Hypothalamus (tissue), 51 donors: ENCODE measurements around the gene HOXD8.

ENCODE experiments used
- DNase-seq, 51 donors: peaks; one replicate each; lab custom pipeline; 2025; lab: John Stamatoyannopoulos, UW

The HOXD8 gene

DNA sequence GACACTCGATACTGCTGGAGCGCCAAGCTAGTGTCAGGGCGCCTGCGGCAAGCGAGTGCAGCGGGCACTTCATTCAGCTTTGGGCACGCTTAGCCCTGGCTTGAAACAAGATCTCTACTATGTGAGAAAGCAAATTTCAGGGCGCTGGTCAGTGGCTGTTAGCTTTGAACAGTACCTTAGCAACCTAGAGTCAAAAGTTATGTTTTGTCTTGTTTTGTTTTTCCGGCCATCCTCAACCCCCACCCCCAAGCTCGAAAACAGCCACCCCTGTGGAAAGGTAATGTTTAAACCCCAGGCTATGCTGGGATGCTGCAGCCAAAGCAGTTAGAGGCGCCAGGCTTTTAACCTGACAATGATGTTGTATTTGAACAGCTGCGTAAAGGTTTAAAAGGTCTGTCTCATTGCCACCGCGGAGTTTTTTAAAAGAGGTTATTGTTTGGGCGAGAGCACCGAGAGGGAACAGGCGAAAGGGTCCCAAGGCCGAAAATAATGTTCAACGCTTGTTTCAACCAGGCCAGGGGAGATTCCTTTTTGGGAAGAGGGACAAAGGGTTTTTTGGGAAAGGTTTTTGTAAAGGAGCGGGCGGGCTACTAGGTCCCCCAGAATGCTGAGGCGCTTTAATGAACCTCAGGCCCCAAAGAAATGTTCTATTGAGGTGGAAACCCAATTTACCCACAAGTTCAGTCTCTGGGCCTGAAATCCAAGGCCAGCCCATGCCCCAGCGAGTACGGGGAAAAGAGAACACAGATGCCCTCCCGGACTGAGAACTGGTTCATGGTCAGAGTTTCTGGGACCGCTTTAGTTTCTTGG lies 15.2 kb upstream of the HOXD8 start:
- no peak for DNase-seq

DNA sequence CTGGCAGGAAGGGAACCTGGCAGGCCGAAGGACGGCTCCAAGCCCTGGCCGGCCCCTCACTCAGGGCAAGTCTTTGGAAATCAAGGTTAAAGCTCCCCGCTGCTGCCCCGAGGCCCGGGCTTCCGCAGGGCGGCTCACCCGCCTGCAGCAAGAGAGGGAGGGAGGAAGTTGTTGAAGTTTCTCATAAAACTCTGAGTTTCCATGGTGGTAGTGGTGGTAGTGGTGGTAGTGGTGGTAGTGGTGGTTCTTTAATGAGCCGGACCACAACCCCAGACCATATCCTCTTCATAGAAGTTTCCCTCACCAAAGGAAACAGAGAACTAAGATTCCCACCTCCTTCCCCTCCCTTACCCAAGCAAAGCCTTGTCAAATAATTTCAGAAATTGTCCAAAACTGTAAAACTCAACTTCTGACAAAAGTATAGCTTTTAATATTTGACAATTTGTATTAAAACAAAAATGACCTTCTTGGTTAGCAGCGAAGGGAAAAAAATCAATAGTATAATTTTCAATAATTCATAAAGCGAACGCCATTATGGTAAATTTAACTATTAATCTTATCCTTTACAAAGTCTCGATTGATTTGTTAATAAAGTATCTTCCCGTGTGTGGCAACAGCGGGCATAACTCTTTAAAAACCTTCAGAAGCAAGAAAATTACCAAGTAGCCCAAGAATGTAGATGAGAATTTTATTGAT lies 14.4 kb upstream of the HOXD8 start:
- no peak for DNase-seq

DNA sequence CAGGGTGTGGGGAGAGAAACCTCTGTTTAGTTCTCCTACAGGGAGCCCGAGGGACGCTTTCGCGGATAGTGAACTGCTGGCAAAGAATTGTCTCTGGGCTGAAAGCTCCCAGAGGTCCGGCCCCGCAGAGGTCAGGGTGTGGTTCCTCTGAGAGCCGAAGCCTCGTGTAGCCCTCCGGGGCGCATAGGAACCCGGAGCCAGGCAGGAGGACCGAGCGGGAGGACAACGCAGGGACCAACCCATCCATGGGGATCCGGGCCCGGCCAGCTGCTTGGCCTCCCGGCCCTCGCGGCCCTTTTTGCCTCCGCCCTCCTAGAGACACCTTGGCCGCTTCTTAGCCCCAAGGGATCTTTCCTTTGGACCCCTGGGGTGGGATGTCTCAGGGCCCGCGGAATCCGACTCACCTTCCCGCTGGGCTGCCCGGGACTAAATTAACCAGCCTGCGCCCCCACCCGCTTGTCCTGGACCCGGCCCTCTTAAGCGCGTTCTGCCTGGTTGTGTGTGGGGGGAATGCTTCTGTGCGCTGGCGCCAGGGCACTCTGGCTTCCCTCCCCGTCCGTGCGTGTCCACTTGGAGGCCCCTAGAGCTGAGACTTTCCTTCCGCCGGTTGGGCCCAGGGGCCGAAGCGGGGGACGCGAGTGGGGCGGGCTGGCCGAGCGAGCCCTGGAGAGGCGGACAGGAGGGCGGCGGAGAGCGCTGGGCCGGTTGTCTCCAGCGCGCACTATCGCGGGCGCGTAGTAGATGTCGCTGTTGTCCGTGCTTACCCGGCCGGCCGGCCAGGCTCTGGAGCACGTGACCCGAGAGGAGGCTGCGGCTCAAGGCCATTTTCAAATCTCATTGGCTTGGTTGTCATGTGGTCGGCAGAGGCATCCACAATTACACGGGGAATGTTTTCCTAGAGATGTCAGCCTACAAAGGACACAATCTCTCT lies 13.4 kb upstream of the HOXD8 start, which contains the start of gene HOXD10:
Gene HOXD10 (plus strand): TSS at position 896 of the 931 bp plus-strand sequence. CDS start 56 bp downstream, outside the sequence.
- DNase-seq: no peak

DNA sequence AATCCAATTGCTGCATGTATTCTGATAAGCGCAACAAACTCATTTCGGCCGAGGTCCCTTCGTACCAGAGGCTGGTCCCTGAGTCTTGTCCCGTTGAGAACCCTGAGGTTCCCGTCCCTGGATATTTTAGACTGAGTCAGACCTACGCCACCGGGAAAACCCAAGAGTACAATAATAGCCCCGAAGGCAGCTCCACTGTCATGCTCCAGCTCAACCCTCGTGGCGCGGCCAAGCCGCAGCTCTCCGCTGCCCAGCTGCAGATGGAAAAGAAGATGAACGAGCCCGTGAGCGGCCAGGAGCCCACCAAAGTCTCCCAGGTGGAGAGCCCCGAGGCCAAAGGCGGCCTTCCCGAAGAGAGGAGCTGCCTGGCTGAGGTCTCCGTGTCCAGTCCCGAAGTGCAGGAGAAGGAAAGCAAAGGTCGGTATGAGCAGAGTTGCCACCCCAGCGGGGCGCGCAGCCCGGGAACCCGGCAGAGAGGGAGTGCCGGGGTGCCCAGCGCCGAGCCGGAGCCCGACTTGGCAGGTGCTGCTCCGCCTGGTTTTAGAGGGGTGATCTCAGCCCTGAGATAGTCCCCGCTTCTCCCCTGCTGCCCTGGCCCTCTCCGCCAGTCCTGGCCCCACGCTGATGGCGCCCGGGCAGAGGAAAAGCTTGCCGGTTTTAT lies 12.2 kb upstream of the HOXD8 start:
- DNase-seq: no peak

DNA sequence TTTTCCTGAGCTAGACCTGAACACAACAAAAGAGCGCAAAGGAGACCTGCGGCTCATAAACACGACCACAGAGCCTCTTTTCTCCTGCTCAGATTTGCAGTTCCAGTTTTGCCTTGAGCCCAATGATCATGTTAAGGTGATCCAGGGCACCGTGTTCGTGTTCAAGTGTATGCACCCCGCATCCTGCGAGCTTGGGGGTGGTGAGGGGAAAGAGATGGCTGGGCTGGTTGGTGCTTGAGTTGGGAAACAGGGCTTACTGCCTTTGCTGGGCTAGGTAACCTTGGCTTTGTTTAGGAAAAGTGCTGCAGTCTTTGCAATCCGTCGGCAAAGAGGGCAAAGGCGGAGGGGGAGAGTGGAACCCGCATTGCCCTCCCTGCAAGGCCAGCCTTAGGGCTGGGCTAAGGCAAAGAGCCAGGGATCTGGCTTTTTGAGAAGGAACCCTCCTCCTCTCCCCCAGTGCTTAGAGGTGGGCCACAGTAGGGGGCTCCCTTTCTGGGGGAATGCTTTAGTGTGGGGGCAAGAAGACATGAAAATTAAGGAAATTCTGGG lies 11.6 kb upstream of the HOXD8 start:
- DNase-seq: no peak

DNA sequence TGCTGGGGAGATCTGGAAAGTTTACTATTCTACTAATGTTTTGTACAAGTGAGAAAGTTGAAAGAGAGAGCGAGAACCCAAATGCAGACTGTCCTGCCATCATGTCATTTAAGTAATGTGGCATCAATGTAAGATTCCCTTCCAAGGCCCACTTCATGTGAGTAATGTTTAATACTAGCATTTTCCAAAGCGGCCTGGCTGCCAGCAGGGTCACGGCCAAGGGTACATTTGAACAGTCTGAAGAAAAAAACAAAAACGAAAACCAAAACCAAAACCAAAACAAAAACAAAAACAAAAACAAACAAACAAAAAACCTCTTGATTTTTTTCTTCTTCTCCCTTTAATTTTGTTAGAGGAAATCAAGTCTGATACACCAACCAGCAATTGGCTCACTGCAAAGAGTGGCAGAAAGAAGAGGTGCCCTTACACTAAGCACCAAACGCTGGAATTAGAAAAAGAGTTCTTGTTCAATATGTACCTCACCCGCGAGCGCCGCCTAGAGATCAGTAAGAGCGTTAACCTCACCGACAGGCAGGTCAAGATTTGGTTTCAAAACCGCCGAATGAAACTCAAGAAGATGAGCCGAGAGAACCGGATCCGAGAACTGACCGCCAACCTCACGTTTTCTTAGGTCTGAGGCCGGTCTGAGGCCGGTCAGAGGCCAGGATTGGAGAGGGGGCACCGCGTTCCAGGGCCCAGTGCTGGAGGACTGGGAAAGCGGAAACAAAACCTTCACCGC lies 10.7 kb upstream of the HOXD8 start:
- DNase-seq: no peak

DNA sequence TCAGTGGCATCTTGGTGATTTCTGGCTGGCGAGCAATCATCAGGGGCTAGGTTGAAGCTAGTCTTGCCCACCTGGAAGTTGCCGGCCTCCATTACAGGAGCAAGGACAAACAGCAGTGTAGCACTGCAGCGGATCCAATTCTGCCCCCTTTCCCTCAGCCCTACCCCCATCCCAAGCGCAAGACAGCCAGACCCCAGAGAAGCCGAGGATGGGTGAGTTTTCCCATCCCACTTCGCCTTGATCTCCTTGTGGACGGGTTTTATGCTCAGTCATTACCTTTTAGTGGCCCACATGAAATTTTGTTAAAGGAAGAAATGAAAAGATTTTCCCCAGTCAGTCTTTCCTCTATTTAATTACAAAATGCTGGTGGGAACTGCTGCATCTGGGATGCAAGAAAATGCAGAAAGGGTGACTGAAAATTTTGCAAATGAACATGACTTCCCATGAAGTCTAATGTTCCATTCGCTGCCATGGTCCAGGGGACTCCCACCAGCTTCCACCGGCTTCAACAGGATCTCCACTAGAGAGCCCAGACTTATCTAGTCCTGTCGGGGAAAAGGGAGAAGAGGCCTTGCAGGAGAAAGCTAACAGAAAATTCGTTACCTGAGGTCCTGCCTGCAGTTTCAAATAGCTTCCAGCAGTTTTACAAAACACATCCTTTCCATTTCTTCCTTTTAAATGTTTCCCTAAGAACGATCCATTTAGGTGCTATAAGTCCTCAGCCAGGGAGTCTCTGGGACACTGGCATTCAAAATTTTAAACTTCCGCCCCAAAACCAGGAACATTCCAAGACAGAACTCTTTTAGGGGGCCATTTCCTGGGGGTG lies 8.9 kb upstream of the HOXD8 start:
- DNase-seq: no peak

DNA sequence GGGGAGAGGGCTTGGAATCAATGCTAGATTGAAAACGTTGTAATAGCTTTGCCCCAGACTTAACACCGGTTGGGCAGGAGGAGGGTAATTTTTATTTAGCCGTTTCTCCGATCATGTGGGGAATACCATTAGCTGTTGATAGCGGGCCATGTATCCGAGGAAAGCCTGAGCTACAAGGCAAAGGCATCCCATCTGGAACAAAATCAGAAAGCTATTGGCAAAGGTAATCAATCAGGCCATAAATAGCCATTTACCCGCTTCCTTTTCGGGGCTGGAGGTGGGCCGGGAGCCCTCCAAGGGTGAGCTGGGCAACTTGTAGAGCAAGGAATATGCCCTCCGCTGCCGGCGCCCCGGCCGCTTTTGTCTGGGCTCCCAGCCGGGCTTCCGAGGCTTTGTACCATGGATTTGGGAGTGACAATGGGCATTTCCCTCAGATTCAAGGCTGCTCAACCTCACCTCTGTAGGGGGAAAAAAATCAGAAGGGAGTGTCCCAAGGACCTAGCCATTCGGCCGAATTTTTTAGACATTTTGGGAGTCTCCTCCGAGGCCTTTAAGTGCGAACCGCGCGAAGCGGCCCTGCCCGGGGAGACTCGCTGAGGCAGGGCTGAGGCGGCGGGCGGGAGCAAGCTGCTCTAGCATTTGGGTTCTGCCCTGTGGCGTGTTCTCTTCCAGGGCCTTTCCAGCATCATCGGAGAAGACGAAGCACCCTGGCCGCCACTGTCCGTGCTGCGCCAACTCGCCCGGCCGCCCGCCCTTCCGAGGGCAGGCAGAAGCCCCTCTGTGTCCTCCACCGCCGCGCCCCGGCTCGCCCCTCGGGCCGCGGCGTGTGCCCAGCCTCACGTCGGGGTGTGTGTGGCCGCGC lies 8.1 kb upstream of the HOXD8 start:
- DNase-seq: no peak

DNA sequence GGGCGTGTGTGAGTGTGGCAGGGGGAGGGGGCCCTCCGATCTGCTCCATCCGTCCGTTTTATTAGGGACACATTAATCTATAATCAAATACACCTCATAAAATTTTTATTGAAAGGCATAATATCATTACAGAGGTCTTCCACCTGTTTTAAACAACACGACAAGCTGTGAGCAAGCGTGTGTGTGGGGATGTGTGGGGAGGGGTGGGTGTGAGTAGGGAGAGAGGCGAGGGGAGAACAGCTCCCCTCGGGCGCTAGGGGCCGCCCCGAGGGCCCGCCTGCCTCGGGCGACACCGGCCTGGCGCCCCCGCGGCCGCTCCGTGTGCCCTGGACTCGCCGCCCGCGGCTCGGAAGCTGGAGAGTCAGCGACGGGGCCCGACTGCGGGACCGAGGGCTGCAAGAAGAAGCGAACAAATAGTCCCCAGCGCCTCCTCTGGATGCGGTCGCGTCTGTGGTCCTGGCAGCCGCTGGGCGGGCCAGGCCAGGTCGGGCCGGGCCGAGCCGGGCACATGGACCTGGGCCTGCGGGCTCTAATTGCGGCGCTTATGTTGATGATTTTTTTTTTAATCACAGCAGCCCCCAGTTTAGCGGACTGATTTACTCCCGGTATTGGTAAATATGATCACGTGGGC lies 7.3 kb upstream of the HOXD8 start:
- no peak for DNase-seq

DNA sequence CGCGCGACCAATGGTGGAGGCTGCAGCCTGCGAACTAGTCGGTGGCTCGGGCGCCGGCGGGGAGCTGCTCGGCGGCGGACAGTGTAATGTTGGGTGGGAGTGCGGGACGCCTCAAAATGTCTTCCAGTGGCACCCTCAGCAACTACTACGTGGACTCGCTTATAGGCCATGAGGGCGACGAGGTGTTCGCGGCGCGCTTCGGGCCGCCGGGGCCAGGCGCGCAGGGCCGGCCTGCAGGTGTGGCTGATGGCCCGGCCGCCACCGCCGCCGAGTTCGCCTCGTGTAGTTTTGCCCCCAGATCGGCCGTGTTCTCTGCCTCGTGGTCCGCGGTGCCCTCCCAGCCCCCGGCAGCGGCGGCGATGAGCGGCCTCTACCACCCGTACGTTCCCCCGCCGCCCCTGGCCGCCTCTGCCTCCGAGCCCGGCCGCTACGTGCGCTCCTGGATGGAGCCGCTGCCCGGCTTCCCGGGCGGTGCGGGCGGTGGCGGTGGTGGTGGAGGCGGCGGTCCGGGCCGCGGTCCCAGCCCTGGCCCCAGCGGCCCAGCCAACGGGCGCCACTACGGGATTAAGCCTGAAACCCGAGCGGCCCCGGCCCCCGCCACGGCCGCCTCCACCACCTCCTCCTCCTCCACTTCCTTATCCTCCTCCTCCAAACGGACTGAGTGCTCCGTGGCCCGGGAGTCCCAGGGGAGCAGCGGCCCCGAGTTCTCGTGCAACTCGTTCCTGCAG lies 6.7 kb upstream of the HOXD8 start, which contains the start of gene HOXD9:
Gene HOXD9 (plus strand): TSS at position 37 of the 728 bp plus-strand sequence. CDS start 50 bp downstream, at position 87.
- DNase-seq: peak in 1 of 51 donors; percentile 2

DNA sequence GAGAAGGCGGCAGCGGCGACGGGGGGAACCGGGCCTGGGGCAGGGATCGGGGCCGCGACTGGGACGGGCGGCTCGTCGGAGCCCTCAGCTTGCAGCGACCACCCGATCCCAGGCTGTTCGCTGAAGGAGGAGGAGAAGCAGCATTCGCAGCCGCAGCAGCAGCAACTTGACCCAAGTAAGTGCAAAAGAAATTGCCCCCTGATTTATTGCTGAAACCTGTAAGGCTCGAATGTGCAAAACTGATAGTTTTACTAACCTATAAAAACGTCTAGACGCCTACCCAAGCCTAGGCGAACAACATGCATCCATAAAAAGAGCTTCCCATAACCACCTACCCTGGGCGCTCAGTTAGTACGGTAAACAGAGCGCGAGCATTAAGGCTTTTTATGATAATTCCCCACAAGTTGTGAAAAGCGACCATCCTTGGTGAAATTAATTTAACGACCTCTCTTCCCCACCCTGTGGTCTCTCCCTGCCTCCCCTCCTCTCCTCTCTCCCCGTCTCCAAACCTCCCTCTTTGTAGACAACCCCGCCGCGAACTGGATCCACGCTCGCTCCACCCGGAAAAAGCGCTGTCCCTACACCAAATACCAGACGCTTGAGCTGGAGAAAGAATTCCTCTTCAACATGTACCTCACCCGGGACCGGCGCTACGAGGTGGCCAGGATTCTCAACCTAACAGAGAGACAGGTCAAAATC lies 5.9 kb upstream of the HOXD8 start:
- no peak for DNase-seq

DNA sequence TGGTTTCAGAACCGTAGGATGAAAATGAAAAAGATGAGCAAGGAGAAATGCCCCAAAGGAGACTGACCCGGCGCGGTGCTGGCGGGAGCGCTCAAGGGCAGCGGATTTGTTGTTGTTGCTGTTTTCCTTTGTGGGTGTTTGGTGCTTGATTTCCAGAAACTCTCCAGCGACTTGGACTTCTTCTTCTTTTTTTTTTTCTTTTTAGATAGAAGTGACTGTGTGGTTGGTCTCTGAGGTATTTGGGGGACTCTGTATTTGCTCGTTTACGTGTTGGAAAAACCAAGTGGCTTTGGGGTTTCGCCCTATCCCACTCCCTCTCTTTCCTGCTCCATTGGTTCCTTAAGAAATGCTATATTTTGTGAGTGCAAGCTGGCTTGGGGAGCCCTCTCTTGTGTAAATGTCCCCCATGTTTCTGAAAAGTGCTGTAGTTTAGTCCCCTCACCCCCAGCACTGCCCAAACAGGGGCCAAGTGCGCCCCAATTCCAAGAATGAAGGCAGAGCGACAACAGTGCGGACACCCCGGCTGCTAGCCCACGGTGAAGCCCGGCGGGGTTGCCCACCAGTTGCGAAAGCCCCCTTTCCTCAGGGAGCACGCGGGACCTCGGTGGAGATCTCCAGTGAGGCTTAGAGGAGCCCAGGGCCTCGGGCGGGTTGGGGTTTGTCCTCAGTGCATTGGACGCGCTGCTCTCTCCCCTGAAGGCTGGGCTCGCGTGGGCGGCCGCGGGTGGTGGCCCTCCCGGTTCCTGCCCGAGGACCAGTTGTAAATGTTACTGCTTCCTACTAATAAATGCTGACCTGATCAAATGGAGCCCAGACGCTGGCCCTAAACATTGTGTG lies 5.2 kb upstream of the HOXD8 start:
- DNase-seq: no peak

DNA sequence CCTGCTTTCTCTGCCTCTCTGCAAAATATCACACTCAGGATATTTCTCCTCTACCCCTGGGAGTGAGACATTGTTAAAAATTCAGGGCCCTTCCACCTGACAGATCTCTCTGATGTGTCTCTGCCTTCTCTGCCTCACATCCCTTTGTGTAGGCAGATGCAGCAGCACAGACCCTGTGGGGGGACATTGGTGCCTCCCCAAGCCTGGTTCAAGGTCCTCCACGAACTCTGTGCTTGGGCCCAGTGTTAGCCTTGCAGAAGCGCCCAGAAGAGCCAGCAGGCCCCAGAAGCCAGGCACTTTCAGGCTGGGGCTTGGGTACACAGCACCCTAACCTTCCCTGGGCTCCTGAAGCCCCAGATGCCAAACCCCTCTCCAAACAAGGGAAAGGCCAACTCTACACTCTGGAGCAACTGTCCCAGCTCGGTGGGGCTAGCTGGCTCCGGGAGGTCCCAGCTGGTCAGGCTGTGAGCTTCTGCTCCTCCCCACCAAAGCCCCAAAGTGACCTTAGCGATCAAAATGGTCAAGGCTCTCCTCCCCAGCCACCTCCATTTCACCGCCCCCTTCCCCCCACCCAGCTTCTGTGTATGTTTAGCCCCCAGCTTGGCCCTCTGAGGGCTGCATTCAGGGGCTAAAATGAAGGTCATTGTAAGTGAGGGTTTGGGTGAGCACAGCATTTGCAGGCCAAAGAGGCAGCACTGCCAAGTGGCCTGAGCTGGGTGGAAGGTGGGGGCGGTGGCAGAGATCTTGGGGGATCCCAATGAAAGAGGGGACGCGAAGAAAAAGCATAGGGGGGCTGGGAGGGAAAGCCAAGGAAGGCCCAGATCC lies 4.3 kb upstream of the HOXD8 start:
- DNase-seq: no peak

DNA sequence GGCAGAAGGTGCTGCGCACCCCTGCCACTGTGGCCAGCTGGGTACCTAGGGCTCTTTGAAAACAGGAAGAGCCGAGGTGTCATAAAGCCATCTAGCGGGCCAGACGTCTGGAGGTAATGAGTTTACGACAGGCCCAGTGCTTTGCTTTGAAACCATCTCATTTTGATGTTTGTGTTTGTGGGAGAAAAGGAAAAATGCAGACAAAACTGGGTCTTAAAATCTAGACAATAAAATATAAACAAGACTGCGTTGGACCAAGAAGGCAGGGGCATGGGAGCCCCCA lies 3.8 kb upstream of the HOXD8 start:
- DNase-seq: no peak
